ENCODE data around the gene PEAR1. TPM values are rescaled to one million over a fixed set of nuclear protein-coding genes. Genes with fewer than 3 reads are reported as not detected.

PEAR1 gene
- total RNA-seq, 1 donor from 2014 or later: 0.05 TPM

DNA sequence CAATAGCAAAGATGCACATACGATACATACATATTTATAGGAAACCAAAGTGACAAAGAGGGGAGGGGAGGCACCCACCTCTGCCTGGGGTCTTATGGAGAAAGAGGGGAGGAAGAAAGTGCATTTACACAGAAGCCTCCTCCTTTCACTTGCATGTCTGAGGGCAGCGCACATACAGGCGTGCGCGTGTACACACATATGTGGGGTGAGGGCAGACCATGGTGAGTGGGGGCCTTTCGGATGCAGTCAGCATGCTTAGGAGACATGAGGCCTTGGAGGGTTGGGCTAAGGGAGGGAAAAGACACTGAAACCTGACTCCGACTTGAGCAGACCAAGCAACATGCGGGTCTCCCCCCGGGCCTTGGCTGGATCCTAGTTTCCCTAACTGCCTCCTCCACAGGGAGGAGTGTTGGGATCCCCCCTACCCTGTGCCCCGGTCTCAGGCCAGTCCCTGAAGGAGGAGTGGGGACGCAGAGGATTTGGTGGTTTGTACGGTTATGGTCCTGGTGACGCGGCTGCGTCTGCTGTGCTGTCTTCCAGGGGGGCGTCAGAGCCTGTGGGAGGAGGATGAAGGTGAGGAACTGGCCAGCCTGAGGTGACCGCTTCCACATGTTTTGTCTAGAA is 42.1 kb downstream of the PEAR1 start:
- DNase-seq (ENCODE audit: low read depth): no peak

DNA sequence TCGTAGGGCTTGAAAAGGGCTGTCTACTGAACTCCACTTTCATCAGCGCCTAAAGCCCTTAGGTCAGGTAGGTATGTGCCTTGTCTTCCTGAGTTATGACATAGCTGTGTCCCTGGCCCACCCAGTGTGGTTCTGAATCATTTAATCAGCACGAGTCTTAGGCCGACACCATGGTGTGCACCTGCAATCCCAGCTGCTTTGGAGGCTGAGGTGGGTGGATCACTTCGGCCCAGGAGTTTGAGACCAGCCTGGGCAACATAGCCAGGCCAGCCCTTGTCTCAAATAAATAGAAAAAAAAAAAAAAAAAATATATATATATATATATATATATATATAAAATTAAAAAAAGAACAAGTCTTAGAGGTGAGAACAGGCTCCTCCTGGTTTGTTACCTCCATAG is 42.7 kb downstream of the PEAR1 start:
- no peak for DNase-seq (ENCODE audit: low read depth)

DNA sequence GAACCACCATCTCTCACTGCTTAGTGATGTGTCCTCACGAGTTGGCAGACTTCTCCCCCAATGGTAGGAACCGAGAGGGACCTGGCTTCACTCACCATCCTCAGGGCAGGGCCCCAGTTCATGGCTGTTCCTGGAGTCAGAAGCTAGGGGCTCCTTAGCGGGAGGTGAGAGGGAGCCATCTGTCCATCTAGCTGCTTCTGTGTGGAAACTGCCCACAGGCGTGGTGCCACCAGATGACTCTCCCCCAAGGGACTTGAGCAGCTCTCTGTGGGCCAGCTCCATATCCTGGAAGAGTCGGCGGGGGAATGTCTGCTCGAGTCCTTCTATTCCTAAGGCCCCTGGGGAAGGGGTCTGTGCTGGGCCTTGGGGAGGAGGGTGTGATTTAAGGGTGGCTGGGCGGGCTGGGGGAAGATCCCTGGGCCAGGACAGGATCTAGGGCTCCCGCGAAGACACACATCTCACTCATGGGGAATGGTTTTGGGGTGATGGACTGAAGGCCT is 43.3 kb downstream of the PEAR1 start:
- DNase-seq (ENCODE audit: low read depth): peak; percentile 53

DNA sequence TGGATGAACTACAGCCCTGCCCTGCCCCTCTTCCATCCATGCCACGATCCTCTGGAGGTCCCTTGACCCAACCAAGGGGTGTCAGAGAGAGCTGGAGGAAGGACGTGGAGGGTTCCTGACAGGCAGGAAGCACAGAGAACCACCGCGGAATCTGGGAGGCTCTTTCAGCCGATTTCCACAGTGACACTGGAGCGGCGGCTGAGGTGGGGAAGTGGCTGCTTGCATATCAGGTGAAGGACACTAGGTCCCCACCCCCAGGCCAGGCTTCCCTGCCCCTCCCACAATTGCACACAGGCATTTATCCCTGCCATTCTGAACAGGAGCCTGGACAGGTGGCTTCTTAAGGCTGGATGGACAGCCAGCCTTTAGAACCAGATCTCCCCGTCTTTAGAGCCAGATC is 44.4 kb downstream of the PEAR1 start:
- no peak for DNase-seq (ENCODE audit: low read depth)

DNA sequence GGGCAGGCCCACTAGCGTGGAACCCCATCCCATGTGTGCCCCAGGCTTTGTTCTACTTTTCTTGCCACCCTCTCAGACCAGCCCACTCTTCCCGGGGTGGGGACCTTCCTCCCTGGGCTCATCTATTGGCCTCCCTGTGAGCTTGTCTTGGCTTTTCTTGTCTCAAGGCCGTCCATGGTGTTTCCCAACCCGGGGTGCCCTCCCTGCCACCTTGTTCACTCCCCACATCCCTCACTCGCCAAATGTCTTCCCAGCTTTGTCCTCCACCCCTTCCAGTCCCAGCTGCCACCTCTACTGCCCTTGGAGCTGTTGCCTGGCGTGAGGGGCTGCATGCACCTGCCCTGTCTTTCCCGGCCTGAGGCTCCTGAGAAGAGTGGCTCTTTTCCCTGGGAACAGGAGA is 45.3 kb downstream of the PEAR1 start:
- no peak for DNase-seq (ENCODE audit: low read depth)

DNA sequence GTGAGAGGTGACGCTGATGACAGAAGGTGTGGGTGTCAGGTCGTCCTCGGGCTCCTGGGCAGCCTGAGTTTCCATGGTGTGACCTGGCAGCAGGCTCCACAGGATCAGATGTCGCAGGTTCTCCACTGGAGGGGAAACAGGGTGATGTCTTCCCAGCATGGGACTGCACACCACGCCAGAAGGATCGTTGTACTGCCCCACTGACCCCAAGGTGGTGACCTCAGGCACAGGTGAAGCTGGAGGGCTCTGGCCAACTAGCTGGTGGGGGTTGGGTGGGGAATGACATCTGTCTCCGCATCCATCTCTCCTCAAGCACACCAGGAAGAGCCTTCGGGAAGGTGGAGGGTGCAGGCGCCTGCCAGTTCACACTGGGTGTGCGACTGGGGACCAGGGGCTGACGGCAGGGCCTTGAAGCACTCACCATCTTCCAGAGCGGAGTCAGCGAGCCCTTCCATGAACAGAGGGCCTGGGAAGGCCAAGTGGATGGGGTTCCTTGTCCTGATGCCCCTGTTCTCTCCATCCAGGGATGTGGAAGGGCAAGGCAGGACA is 46.3 kb downstream of the PEAR1 start:
- no peak for DNase-seq (ENCODE audit: low read depth)

DNA sequence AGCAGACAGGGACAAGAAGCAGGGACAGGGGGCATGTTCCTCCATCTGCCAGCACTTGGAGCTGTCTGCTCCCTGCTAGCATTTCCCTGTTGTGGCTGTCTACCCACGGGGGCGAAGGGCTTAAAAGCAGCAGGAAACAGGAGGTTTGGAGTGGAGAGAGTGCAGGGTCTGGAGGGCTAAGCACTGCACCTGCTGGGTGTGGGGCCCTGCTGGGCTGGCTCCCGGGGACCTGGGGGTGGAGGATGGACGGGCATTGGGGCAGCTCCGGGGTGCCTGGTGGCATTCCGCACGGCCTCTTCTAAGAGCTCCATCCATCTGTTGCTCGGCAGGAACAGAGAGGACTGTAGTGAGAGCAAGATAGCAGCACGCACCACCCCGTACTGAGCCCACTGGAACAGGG is 48.2 kb downstream of the PEAR1 start:
- DNase-seq (ENCODE audit: low read depth): no peak

DNA sequence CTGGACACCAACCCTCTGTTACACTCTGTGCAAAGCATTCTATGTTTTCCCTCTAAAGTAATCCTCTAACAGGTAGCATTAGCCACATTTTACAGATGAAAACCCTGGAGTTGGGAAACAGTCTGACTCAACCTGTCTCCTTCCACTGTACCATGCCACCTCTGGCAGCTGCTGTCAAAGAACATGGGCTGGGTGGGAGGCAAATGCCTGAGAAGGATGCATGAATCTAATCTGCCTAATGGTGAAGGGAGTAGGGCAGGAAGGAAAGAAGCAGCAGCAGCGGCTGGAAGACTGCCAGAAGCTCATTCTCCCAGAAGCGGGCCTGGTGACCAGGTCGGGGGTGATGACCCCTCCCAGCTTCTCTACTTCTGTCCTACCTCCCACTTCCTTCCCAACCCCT is 48.7 kb downstream of the PEAR1 start:
- no peak for DNase-seq (ENCODE audit: low read depth)

DNA sequence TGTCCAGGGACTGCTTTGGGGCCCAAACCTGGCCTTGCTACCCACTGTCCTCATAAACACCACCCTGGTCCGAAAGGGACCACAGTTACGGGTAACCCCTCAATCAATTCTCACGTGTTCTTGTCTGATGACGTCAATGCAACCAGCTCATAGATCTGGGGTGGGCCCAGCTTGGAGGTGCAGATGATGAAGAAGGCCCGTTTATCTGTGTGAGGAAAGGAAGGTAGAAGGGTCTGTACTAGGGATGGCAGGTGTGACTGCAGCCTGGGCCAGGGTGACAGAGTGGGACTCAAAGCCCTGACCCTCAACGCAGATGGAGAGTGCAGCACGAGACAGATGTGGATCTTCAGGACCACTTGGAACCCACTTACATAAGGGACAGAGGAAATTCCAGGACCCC is 49.1 kb downstream of the PEAR1 start:
- no peak for DNase-seq (ENCODE audit: low read depth)

DNA sequence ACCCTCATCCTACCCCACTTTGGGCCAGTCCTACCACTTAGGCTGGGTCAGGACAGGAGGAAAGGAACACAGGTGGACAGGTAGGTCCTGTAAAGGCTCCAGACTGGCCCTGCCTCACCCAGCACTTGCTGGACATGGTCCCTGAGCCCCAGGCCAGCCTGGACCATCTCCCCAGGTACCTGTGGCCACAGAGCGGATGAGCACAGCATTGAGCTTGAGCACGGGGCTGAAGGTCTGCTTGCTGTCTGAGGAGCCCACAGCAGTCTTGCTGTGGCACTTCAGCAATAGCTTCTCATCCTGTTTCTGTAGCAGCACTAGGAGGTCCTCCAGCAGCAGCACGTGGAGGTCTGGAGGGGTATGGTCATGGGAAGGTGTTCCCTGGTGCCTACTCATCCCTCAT is 50.2 kb downstream of the PEAR1 start:
- DNase-seq (ENCODE audit: low read depth): no peak

DNA sequence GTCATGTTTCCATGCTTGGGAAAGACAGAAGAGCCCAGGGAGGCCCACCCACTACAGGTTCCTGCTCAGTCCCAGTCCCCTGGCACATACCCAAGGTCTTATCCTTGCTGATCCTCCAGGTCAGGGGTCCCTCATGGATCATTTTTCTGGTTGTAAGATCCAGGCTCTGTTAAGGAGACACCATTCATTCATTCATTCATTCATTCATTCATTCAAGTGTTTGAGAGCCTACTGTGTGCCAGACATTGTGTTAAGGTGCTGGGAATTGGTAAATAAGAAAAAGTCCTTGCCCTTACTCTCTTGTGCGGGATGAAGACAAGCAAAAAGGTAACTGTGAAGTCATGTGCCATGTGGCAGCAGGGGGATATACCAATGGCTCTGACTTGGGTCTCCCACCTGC is 50.8 kb downstream of the PEAR1 start:
- no peak for DNase-seq (ENCODE audit: low read depth)

DNA sequence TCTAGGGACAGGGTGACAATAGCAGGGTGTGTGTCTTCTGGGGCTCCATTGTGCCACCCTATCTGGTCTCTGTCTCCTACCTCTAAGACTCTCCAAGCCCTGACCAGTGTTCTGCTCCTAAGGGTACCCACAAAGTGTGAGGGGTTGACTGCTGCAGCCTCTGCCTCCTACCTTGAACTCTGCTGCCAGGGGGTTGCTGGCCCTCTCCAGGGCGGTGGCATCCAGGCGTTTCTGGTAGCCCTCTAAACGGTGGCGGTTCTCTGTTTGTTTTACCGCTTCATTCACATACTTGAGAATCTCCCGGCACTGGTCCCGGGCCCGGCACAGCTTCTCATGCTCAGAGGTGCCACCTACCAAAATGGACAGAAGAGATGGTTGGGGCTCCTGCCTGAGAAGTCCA is 51.3 kb downstream of the PEAR1 start:
- no peak for DNase-seq (ENCODE audit: low read depth)

DNA sequence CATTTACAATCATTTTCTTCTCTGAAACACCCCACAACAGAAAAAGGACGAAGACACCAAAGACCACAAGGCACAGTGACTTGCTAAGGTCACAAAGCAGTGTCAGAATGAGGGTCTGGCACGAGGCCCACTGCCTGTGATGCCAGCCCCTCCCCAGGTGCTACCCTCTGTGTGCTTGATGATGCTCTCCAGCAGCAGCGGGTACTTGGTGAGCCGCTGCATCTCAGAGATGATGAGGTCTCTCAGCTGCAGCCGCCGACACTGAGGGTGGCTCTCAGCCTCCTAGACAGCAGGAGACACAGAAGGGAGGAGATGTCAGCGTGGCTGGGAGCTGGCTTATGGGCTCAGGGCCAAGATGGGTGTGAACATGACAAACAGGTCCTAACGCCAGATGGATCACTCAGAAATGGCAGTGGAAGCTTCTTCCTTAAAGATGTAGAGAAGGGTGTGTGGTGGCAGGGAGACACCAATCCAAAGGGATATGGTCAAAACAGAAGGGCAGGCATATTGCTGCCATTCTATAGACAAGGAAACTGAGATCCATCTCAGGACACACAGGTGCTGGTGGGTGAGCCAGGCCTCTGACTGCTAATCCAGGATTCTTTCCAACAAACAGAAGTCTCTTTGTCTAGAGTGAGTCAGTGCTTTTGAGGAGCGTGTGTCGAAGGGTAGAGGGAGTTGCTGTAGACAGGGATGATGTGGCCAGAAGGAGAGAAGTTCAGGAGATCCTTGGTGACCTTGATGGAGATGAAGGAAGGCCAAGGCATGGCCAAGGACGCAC is 52.6 kb downstream of the PEAR1 start:
- DNase-seq (ENCODE audit: low read depth): no peak

DNA sequence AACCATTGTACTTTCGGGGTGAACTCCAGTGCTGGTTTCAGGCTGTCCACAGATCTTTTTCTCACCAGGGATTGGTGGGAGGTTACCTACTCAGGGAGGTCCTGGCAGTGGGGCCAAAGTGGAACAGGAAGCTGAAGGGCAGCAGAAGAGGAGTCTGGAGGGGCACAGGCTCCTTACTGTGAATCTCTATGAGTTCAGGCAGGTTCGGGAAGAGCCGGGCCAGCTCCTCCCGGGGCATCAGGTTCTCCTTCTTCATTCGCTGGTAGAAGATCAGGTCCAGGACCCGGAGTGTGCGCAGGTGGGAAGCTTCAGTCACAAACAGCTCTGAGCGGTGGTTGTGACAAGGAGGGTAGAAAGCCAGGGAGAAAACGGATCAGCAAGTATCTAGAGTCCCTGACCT is 53.6 kb downstream of the PEAR1 start:
- no peak for DNase-seq (ENCODE audit: low read depth)

DNA sequence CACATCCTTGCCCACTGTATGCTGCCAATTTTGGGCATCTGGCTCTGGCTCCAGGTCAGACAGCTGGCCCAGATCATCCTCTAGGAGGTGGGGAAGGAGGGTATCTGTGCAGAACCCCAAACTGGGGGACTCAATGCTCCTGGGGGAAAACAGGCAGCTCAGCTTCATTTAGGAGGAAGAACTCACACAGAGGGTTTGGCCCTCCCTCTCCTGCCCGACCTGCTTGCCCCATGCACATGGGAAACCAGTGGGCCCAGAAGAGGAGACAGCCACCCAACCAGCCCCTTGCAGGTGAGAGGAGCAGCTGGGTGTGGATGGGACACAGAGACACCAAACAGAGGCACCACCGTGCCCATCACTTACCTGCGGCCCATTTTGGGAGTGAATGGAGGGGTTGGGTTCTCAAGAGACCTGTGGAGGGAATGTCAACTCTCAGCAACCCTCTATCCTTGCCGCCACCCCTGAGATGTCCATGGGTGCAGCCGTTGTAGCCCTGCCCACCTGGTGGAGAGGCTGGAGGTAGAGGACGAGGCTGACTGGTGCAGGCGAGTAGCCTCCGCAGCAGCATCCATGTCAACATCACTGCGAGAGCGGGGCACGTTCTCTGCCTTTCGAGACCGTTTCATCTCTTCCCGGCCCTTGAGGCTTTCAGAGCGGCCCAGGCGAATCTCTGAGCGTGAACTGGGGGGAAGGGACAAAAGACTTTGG is 54.5 kb downstream of the PEAR1 start:
- no peak for DNase-seq (ENCODE audit: low read depth)

DNA sequence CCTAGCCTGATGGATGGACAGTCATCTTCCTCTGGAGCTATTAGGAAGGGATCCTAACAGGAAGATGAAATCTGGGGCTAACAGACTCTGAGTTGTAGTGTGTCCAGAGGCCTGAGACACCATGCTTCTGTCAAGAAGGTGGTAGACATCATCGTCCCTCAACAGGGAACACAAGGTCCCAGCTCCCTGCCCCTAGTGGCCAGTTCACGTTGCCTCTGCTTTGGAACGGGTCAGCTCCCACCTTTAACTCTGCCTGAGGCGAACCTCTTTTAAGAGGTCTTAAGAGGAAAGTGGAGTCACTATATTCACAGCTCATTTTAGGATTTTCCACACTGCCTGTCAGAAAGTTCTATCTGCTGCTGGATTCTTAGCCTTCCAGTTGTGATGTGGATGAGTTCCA is 55.2 kb downstream of the PEAR1 start:
- no peak for DNase-seq (ENCODE audit: low read depth)

DNA sequence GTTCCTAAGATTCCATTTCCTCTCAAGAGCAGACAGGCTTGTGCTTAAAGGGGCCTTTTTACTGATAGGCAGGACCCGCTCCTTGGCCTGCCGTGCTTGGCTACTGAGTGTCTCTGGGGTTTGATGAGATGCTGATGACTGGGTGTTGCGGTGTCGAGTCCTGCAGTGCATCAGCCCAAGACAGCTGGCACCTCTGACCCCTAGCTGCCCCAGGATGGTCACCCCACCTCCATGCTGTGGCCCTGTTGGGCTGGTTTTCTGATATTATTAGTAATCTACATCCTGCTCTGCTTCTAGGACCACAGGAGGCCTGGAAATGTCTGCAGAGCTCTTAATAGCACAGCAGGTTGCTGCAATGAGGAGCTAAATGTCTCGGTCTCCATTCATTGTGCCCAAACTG is 55.6 kb downstream of the PEAR1 start:
- no peak for DNase-seq (ENCODE audit: low read depth)

DNA sequence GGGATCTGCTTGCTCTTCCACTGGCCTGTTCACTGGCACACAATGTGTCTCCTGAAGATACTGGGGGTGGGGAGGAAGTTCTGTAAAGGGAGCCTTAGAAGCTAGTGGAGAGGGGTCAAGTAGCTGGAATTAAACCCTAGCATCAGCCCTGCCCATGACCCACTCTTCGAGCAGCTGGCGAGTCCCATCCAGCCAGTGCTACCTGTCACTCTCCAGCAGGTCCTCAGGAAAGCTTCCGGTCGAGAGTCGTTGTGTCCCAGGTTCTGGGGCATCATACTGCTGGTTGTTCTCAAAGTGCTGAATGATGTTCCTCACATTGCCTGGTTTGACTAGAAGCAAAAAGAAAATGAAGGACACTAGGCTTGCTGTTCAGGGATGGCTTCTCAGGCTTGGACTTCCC is 57.9 kb downstream of the PEAR1 start:
- no peak for DNase-seq (ENCODE audit: low read depth)

DNA sequence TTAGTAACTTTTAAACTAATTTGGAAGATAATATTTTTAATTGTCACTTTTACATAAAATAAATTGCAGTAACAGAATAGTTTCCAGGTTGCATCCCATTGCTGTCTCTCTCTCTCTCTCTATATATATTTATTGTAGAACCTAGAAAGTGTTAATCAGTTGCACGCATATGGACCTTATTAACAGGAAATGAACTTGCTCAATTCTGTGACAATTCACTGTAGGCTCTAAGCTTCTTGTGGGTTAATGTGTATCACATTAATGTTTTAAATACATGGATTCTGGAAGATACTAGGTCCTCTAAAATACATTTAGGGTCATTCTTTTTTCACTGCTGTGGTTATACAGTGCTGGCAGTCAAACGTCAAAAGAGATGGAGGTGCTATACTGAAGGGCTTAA is 60.1 kb downstream of the PEAR1 start:
- no peak for DNase-seq (ENCODE audit: low read depth)

DNA sequence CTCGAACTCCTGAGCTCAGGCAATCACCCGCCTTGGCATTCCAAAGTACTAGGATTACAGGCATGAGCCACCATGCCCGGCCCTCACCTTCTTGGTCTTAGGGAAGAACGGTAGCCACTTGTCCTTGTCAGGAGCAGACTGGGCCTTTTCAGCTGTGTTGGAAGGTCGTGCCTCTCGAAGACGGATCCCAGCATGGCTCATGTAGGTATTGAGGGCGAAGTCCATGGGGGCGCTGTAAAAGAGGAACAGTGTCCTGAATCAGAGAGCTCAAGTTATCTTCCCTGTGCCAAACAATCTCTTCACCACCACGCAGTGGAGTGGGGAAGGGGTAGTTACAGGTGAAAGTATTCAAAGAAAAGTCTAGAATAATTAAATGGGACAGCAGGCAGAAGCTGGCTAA is 62.8 kb downstream of the PEAR1 start:
- no peak for DNase-seq (ENCODE audit: low read depth)

DNA sequence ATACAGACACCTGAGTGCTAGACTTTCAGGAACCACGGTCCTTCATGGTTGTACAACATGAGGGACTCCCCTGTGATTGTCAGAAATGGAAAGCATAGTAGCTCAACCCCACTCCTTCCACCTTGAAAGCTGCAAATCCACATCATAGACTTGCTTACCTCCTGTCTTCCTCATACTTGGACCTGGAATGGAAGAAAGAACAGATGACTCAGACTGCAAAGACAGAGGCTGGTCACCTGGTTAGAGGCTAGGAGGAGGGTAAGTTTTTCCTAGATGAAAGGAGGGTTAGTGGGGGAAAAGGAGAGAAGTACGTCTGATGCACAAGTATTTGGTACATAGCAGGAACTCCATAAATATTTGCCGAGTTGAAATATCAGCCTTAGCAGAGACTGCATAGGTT is 64.1 kb downstream of the PEAR1 start:
- no peak for DNase-seq (ENCODE audit: low read depth)

DNA sequence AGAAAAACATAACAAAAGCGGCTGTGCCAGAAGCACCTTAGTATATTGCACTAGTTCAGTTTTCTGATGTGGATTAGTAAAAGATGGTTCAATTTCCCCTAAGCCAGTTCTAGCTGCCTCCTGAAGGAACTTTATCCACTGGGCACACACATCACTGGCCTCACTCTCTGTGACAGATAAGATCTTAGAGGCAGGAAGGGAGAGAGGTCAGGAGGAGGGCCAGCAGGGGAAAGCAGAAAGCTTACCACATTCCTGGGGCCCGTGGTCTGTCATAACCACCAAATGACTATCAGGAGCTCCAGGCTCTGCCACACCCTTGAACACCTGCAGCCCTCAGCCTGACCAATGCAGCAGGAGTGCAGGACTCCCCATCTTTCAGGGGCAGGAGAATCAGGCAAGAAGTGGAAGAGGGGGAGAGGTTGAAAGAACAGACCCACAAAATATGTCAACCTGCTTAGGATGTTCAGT is 64.8 kb downstream of the PEAR1 start:
- peak; percentile 47 for DNase-seq (ENCODE audit: low read depth)
